HL-60 (cell line): Measurements from ENCODE around the gene USP40.

Source experiments
- DNase-seq, 2 experiments: peaks; one replicate each; pipeline ENCODE4 v3.0.0-alpha.2; 2010 to 2020; ENCODE audit warnings: low read depth in 1 of 2, low spot score in 1 of 2
- H3K27ac ChIP-seq: fragments of 250-450 bp; sonication (Bioruptor Pico); replicated peaks from 2 replicates; pipeline ENCODE4 v1.5.1; 2020; ENCODE audit warnings: mild to moderate bottlenecking, moderate library complexity
- H3K27me3 ChIP-seq: fragments of 250-450 bp; sonication (Bioruptor Pico); 2 replicates; pipeline ENCODE4 v1.5.1; 2021; ENCODE audit warnings: mild to moderate bottlenecking, moderate library complexity; ENCODE audit not compliant: insufficient read depth, poor library complexity, severe bottlenecking
- H3K4me3 ChIP-seq: replicated peaks from 2 replicates; pipeline ENCODE4 v1.5.1; 2011; ENCODE audit warnings: mild to moderate bottlenecking, control low read depth, low read length; ENCODE audit not compliant: insufficient read depth
- CTCF ChIP-seq: IDR thresholded peaks from one replicate; pipeline ENCODE4 v1.5.1; 2011; ENCODE audit warnings: low read length, control low read depth, inconsistent platforms; ENCODE audit not compliant: insufficient read depth
- GABPA ChIP-seq: IDR thresholded peaks from 2 replicates; pipeline ENCODE4 v1.6.1; 2012; ENCODE audit warnings: low read depth
- POLR2AphosphoS5 ChIP-seq: IDR thresholded peaks from 2 replicates; pipeline ENCODE4 v1.6.1; 2012; ENCODE audit warnings: low read depth
- REST ChIP-seq: IDR thresholded peaks from 2 replicates; pipeline ENCODE4 v1.6.1; 2012; ENCODE audit warnings: low read depth; ENCODE audit not compliant: insufficient replicate concordance
- SPI1 ChIP-seq: IDR thresholded peaks from 2 replicates; pipeline ENCODE4 v1.6.1; 2012; ENCODE audit warnings: low read depth, mild to moderate bottlenecking, borderline replicate concordance

Gene USP40

GRCh38 chr2:233447506-233448219 lies 118.9 kb downstream of the USP40 start:
- TF ChIP-seq GABPA (no peak), CTCF (no peak), POLR2AphosphoS5 (no peak), SPI1 (no peak), REST (no peak)
- DNase-seq = no peak
- no peak overlapping the region for H3K27ac ChIP-seq
- no peak overlapping the region for H3K4me3 ChIP-seq
- no peaks in the 10 kb centered on the region for H3K27me3 ChIP-seq

- H3K27ac ChIP-seq = no peak overlapping the region
- DNase-seq = no peak
- TF ChIP-seq GABPA (no peak), CTCF (no peak), REST (no peak), SPI1 (no peak), POLR2AphosphoS5 (no peak)
These were observed 119.8 kb downstream of the USP40 start for GRCh38 chr2:233446606-233447305.

GRCh38 chr2:233446121-233446520 lies 120.5 kb downstream of the USP40 start:
- Histone ChIP-seq H3K27ac (no peak overlapping the region), H3K27me3 (no peaks in the 10 kb centered on the region), H3K4me3 (no peak overlapping the region)
- TF ChIP-seq POLR2AphosphoS5 (no peak), CTCF (no peak), SPI1 (no peak), GABPA (no peak), REST (no peak)
- DNase-seq = no peak

More at GRCh38 chr2:233446606-233447305, 119.8 kb downstream of the USP40 start:
- no peak overlapping the region for H3K4me3 ChIP-seq
- H3K27me3 ChIP-seq = no peaks in the 10 kb centered on the region
